Measurements from ENCODE around the gene MAGEF1.

The MAGEF1 gene

GRCh38 chr3:184749168-184749744 lies 37.4 kb upstream of the MAGEF1 start:
- no peak overlapping the region for H2BK120ac ChIP-seq (ENCODE audit: low read depth, low read length)
- no peak for DNase-seq
- H3K9me3 ChIP-seq (ENCODE audit: control insufficient read depth, low read length), result no peaks in the 10 kb centered on the region
- H3K27ac ChIP-seq (ENCODE audit: low read length, poor library complexity, severe bottlenecking), result no peak overlapping the region
- H3K4ac ChIP-seq (ENCODE audit: low read depth in 1 of 2, low read length in 2 of 2), result no peak overlapping the region
- H2BK5ac ChIP-seq (ENCODE audit: low read depth, low read length, poor library complexity, severe bottlenecking), result no peak overlapping the region
- no peak overlapping the region for H3K4me3 ChIP-seq (ENCODE audit: insufficient read depth in 1 of 2, low read depth in 1 of 2, low read length in 2 of 2)
- no peak overlapping the region for H3K14ac ChIP-seq (ENCODE audit: low read length in 2 of 2)
- no peak overlapping the region for H4K8ac ChIP-seq (ENCODE audit: low read length)
- H3K36me3 ChIP-seq (ENCODE audit: control insufficient read depth in 1 of 2, insufficient read depth in 2 of 2, low read depth in 1 of 2, low read length in 2 of 2), result no peaks in the 10 kb centered on the region
- no peak overlapping the region for H3K18ac ChIP-seq (ENCODE audit: low read depth in 1 of 2, low read length in 2 of 2)
- no peak overlapping the region for H3K23ac ChIP-seq (ENCODE audit: low read length in 2 of 2)
- no peaks in the 10 kb centered on the region for H3K79me1 ChIP-seq (replicated peaks; ENCODE audit: low read length, poor library complexity, severe bottlenecking)
- no peak overlapping the region for H3K4me2 ChIP-seq (ENCODE audit: low read length, poor library complexity, severe bottlenecking)
- H2AK5ac ChIP-seq (ENCODE audit: low read length, severe bottlenecking), result no peak overlapping the region
- no peaks in the 10 kb centered on the region for H3K4me1 ChIP-seq (ENCODE audit: control insufficient read depth, insufficient read depth, low read depth, low read length)
- H3K9ac ChIP-seq (ENCODE audit: low read length), result no peak overlapping the region
- no peak overlapping the region for H2BK15ac ChIP-seq (ENCODE audit: low read depth, poor library complexity, severe bottlenecking)
- H2AFZ ChIP-seq (ENCODE audit: low read depth, low read length), result no peak overlapping the region
- no peak overlapping the region for H2BK12ac ChIP-seq (ENCODE audit: low read length in 2 of 2)
- peaks cover 7 to 33% of the 10 kb centered on the region in 2 experiments for H3K27me3 ChIP-seq (ENCODE audit: control insufficient read depth in 1 of 2, insufficient read depth in 1 of 2, low read length in 2 of 2)
- 92% methylated on average over 1 of the region's 2 CpGs for WGBS
- H4K91ac ChIP-seq (ENCODE audit: low read length), result no peak overlapping the region

DNA sequence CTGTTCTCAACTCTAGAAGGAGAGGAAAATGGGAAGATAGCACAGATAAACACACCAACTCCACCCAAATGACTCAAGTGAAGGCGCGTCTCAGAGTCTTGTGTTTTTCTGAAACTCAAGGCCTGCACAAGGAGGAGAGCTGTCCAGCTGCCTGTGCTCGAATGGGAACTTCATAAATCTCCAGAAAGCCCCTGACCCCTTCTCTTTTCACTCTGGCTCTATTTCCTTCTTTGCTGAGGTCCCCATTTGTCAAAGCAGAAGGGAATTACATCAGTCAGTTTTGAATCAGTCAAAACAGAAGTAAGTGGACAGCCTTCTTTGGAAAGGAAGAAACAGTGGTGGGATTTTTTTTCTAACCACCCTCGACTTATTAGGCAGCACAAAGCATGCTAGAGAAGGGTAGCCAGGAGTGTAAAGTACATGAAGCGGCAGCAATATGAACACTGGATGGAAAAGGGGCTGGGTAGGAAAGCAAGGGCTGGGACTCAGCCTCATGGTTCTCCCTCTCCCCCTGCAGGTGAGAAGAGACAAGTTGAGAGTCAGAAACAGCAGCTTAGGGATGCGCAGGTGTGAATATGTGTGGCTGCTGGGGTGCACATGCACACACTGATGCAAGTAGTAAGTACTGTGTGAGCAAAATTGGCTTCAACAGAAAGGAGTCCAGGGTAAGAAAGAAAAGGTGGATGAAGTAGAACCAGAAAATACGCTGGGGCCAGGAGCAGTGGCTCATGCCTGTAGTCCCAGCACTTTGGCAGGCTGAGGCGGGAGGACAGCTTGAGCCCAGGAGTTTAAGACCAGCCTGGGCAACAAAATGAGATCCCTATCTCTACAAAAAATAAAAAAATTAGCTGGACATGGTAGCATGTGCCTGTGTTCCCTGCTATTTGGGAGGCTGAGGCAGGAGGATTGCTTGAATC lies 36.6 kb upstream of the MAGEF1 start:
- peak overlapping the region; percentile 50 for H3K9ac ChIP-seq (ENCODE audit: low read length)
- H2AFZ ChIP-seq (ENCODE audit: low read depth, low read length), result no peak overlapping the region
- WGBS, result 51% methylated on average over 8 of the region's 8 CpGs
- H3K79me1 ChIP-seq (replicated peaks; ENCODE audit: low read length, poor library complexity, severe bottlenecking), result no peaks in the 10 kb centered on the region
- H3K4ac ChIP-seq (ENCODE audit: low read depth in 1 of 2, low read length in 2 of 2), result no peak overlapping the region
- H2BK15ac ChIP-seq (ENCODE audit: low read depth, poor library complexity, severe bottlenecking), result peak overlapping the region; percentile 64
- H3K27ac ChIP-seq (ENCODE audit: low read length, poor library complexity, severe bottlenecking), result no peak overlapping the region
- H2BK12ac ChIP-seq (ENCODE audit: low read length in 2 of 2), result no peak overlapping the region
- H2BK120ac ChIP-seq (ENCODE audit: low read depth, low read length), result no peak overlapping the region
- peaks cover 7 to 33% of the 10 kb centered on the region in 2 experiments for H3K27me3 ChIP-seq (ENCODE audit: control insufficient read depth in 1 of 2, insufficient read depth in 1 of 2, low read length in 2 of 2)
- no peak overlapping the region for H3K14ac ChIP-seq (ENCODE audit: low read length in 2 of 2)
- no peak overlapping the region for H2BK5ac ChIP-seq (ENCODE audit: low read depth, low read length, poor library complexity, severe bottlenecking)
- no peak overlapping the region for H3K23ac ChIP-seq (ENCODE audit: low read length in 2 of 2)
- H3K4me3 ChIP-seq (ENCODE audit: insufficient read depth in 1 of 2, low read depth in 1 of 2, low read length in 2 of 2), result no peak overlapping the region
- no peak overlapping the region for H3K18ac ChIP-seq (ENCODE audit: low read depth in 1 of 2, low read length in 2 of 2)
- no peak overlapping the region for H3K4me2 ChIP-seq (ENCODE audit: low read length, poor library complexity, severe bottlenecking)
- H4K91ac ChIP-seq (ENCODE audit: low read length), result no peak overlapping the region
- H4K8ac ChIP-seq (ENCODE audit: low read length), result no peak overlapping the region
- H2AK5ac ChIP-seq (ENCODE audit: low read length, severe bottlenecking), result no peak overlapping the region
- H3K4me1 ChIP-seq (ENCODE audit: control insufficient read depth, insufficient read depth, low read depth, low read length), result no peaks in the 10 kb centered on the region
- no peaks in the 10 kb centered on the region for H3K36me3 ChIP-seq (ENCODE audit: control insufficient read depth in 1 of 2, insufficient read depth in 2 of 2, low read depth in 1 of 2, low read length in 2 of 2)
- DNase-seq, result peak; percentile 67
- H3K9me3 ChIP-seq (ENCODE audit: control insufficient read depth, low read length), result no peaks in the 10 kb centered on the region

DNA sequence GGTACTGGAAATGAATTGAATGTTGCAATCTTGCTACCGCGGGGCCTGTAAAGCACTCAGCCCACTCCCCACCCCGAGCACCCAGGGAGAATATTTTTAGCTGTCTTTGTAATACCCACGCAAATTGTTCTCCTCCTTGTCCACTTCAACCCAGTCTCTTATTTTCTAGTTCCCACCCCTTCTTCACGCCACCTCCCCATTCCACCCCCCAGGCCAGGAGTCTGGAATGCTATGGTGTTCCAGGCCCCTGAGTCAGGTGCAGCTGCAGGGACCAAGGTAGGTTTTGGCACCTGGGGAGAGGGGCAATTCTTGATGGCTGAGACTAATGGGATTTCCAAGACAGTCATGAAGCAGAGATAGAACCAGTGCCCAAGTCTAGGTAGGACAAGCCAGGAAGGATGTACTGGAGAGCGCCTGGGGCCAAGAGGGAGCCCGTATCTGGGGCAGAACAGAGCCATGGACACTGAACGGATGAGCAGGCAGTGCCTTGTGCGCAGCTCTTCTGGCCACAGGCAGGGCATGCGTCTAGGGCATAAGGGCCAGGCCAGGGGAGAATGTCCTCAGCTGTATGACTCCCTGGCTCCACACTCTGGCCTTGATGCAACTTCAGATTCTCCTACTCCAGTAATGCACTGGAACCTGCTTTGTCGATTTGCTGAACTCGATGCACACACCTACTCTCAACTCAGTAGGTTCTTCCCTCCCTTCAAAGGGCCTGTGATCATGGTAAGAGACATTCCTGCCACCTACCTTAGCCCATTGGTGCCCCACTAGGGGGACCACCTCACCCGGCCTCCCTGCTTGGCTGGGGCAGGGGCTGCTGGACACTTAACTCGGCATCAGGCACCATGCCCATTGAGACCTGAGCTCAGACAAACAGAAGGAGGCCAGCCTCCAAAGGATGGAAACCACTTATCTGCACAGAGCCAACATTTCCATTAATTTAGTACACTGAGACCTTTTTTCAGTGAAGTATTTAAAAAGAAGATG lies 34.6 kb upstream of the MAGEF1 start:
- Histone ChIP-seq H2BK120ac (ENCODE audit: low read depth, low read length) (no peak overlapping the region), H3K23ac (ENCODE audit: low read length in 2 of 2) (no peak overlapping the region), H3K4ac (ENCODE audit: low read depth in 1 of 2, low read length in 2 of 2) (no peak overlapping the region), H2BK12ac (ENCODE audit: low read length in 2 of 2) (no peak overlapping the region), H3K14ac (ENCODE audit: low read length in 2 of 2) (peak overlapping the region in 1 of 2 experiments; percentile 64), H3K4me2 (ENCODE audit: low read length, poor library complexity, severe bottlenecking) (no peak overlapping the region), H3K27me3 (ENCODE audit: control insufficient read depth in 1 of 2, insufficient read depth in 1 of 2, low read length in 2 of 2) (peaks cover 0 to 32% of the 10 kb centered on the region in 2 experiments), H3K36me3 (ENCODE audit: control insufficient read depth in 1 of 2, insufficient read depth in 2 of 2, low read depth in 1 of 2, low read length in 2 of 2) (no peaks in the 10 kb centered on the region), H3K9me3 (ENCODE audit: control insufficient read depth, low read length) (no peaks in the 10 kb centered on the region), H2AFZ (ENCODE audit: low read depth, low read length) (no peak overlapping the region), H4K8ac (ENCODE audit: low read length) (no peak overlapping the region), H3K79me1 (replicated peaks; ENCODE audit: low read length, poor library complexity, severe bottlenecking) (no peaks in the 10 kb centered on the region), H3K9ac (ENCODE audit: low read length) (no peak overlapping the region), H3K4me1 (ENCODE audit: control insufficient read depth, insufficient read depth, low read depth, low read length) (no peaks in the 10 kb centered on the region), H3K4me3 (ENCODE audit: insufficient read depth in 1 of 2, low read depth in 1 of 2, low read length in 2 of 2) (no peak overlapping the region), H2BK15ac (ENCODE audit: low read depth, poor library complexity, severe bottlenecking) (no peak overlapping the region), H2AK5ac (ENCODE audit: low read length, severe bottlenecking) (no peak overlapping the region), H2BK5ac (ENCODE audit: low read depth, low read length, poor library complexity, severe bottlenecking) (no peak overlapping the region), H3K27ac (ENCODE audit: low read length, poor library complexity, severe bottlenecking) (no peak overlapping the region), H3K18ac (ENCODE audit: low read depth in 1 of 2, low read length in 2 of 2) (no peak overlapping the region), H4K91ac (ENCODE audit: low read length) (peak overlapping the region; percentile 69)
- no peak for DNase-seq
- 86% methylated on average over 13 of the region's 14 CpGs for WGBS

Measured in mesenchymal stem cell (in vitro differentiated cells and primary cell).